OCI-LY1 (cell line): Measurements from ENCODE around the gene NT5C2.

ENCODE experiments used
- H2AFZ ChIP-seq: fragments of 200-600 bp; sonication (generic), shearing (Covaris generic); 2 replicates; pipeline ENCODE4 v1.6.0; 2014; ENCODE audit warnings: antibody characterized with exemption, mild to moderate bottlenecking, low read length
- H3F3A ChIP-seq: fragments of 200-600 bp; sonication (generic), shearing (Covaris generic); 2 replicates; pipeline ENCODE4 v1.6.0; 2014; ENCODE audit warnings: mild to moderate bottlenecking, antibody characterized with exemption, low read length, moderate library complexity; ENCODE audit not compliant: insufficient read depth
- H3K27ac ChIP-seq: fragments of 200-600 bp; sonication (generic); 2 replicates; pipeline ENCODE4 v1.5.1; 2014; ENCODE audit warnings: low read length, mixed run types, mild to moderate bottlenecking, low read depth; ENCODE audit not compliant: poor library complexity, severe bottlenecking
- H3K27me3 ChIP-seq: fragments of 200-600 bp; sonication (generic); 2 replicates; pipeline ENCODE4 v1.6.0; 2014; ENCODE audit warnings: antibody characterized with exemption, mild to moderate bottlenecking, low read length, moderate library complexity; ENCODE audit not compliant: insufficient read depth
- H3K36me3 ChIP-seq: fragments of 200-600 bp; sonication (generic); 2 replicates; pipeline ENCODE4 v1.6.1; 2014; ENCODE audit warnings: mild to moderate bottlenecking, antibody characterized with exemption, low read length, moderate library complexity, mixed read lengths; ENCODE audit not compliant: insufficient read depth
- H3K4me1 ChIP-seq: fragments of 200-600 bp; sonication (generic); 2 replicates; pipeline ENCODE4 v1.5.1; 2014; ENCODE audit warnings: mild to moderate bottlenecking, low read length, moderate library complexity; ENCODE audit not compliant: insufficient read depth, severe bottlenecking
- H3K4me2 ChIP-seq: fragments of 200-600 bp; sonication (generic), shearing (Covaris generic); 2 replicates; pipeline ENCODE4 v1.6.1; 2014; ENCODE audit warnings: low read length
- H3K4me3 ChIP-seq: fragments of 200-600 bp; sonication (generic); 2 replicates; pipeline ENCODE4 v1.5.1; 2014; ENCODE audit warnings: low read length, low read depth, mild to moderate bottlenecking, mixed read lengths; ENCODE audit not compliant: poor library complexity, severe bottlenecking
- H3K79me2 ChIP-seq: fragments of 200-600 bp; shearing (Covaris generic); 2 replicates; pipeline ENCODE4 v1.6.1; 2016; ENCODE audit warnings: mixed run types, low read length, mixed read lengths; ENCODE audit not compliant: insufficient read depth
- H3K9ac ChIP-seq: fragments of 200-600 bp; sonication (generic), shearing (Covaris generic); 2 replicates; pipeline ENCODE4 v1.6.1; 2014; ENCODE audit warnings: mild to moderate bottlenecking, low read length, mixed read lengths
- H3K9me2 ChIP-seq: fragments of 200-600 bp; sonication (generic), shearing (Covaris generic); 2 replicates; pipeline ENCODE4 v1.6.1; 2014; ENCODE audit warnings: low read depth, mild to moderate bottlenecking, low read length, mixed read lengths
- H3K9me3 ChIP-seq: fragments of 200-600 bp; shearing (Covaris generic); 2 replicates; pipeline ENCODE4 v1.6.1; 2014; ENCODE audit warnings: low read length, mixed read lengths
- H4K20me1 ChIP-seq: fragments of 200-600 bp; sonication (generic), shearing (Covaris generic); 2 replicates; pipeline ENCODE4 v1.6.0; 2016; ENCODE audit warnings: mild to moderate bottlenecking, low read length; ENCODE audit not compliant: insufficient read depth
- CTCF ChIP-seq: fragments of 200-600 bp; sonication (generic), shearing (Covaris generic); IDR thresholded peaks from 2 replicates; pipeline ENCODE4 v1.5.1; 2017; ENCODE audit warnings: mild to moderate bottlenecking, antibody characterized with exemption, low read length, moderate library complexity, mixed read lengths
- EZH2 ChIP-seq: fragments of 200-600 bp; sonication (generic), shearing (Covaris generic); IDR thresholded peaks from 2 replicates; pipeline ENCODE4 v1.8.0; 2017; ENCODE audit warnings: borderline replicate concordance, mixed run types, mild to moderate bottlenecking, antibody characterized with exemption, low read length, moderate library complexity, mixed read lengths

NT5C2 gene

DNA sequence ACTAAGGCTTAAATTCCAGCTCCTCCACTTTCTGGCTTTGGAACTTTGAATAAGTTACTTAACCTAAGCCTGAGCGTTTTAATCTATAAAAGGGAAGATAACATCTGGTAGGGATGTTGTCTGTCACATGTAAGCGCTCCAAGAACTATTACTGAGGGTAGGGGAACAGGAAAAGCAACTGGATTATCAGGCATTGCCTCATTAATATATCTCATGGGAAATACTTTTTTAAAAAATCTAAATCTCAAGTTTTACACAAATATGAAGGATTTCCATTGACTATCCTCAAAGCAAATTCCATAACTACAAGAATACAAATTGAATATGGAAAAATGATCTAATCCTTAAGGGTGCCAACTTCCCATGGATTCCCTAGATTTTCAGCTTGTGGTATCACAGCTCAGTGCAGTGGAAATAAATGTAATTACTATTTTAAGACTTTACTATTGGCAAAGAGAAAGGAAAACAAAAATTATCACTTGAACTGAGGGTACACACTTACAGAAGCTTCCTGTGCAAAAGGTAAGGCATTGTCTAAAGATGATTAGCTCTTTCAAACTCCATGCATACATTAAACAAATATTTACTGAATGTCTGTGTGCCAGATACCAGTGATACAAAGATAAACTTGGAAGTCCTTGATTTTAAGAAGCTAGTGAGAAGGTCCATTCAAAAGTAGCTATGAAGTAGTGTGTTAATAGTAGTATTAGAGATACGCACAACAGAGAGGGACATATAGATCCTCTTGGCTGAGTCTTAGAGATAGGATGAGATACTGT, 38.4 kb downstream of the NT5C2 start:
- no peaks in the 10 kb centered on the region for H3K9me3 ChIP-seq
- no peak for TF ChIP-seq EZH2
- TF ChIP-seq CTCF = no peak
- no peaks in the 10 kb centered on the region for H4K20me1 ChIP-seq
- no peak overlapping the region for H3K4me2 ChIP-seq
- no peak overlapping the region for H2AFZ ChIP-seq
- peaks cover 66% of the 10 kb centered on the region for H3K36me3 ChIP-seq
- H3K27ac ChIP-seq = peak overlapping the region; percentile 23
- H3F3A ChIP-seq = no peaks in the 10 kb centered on the region
- H3K79me2 ChIP-seq = 0 out of 2 replicates have a peak, but pooled peaks cover 4% of the 10 kb centered on the region
- H3K4me3 ChIP-seq = no peak overlapping the region
- no peak overlapping the region for H3K9ac ChIP-seq
- H3K27me3 ChIP-seq = no peaks in the 10 kb centered on the region
- peaks cover 13% of the 10 kb centered on the region for H3K4me1 ChIP-seq
- H3K9me2 ChIP-seq = no peaks in the 10 kb centered on the region

DNA sequence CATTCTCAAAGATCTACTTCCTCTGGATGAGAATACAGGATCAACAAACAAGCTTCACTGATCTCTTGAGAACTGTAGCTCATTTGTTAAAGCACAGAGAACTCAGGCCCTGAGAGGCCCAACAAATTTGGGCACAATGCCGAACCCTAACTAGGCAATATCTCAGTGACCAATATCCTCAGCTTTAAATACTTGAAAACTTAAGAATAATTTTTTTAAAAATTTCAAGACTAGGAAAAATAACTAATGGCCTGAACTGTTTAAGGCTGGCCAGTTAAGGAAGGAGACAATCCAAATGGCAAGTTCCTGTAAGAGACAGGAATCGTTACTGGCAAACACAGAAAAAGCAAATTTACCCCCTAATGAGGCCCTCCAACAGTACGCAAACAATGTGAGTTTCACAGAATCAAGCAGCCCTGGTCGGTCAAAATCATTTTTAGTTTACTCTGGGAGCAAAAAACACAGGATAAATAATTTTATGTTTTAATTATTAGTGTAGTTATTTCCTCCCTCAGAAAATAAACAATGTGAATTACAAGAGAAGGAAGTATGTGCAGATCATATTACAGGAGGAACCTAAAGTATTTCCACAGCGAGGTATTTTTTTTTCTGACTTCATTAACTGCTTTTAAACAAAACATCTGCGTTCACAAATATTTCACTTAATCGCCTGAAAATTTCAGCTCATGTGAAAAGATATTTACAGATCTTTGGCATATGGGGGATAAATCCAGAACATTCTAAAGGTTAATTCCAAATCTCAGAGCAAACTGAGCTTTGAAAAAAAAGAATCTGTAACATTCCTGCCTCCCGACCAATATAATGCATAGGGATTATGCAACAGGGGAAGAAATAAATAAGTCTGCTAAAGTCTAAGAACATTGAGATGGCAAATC, 39.5 kb downstream of the NT5C2 start:
- Histone ChIP-seq H4K20me1 (no peaks in the 10 kb centered on the region), H3K27ac (no peak overlapping the region), H3K9ac (no peak overlapping the region), H3K36me3 (peaks cover 55% of the 10 kb centered on the region), H3K79me2 (0 out of 2 replicates have a peak, but pooled peaks cover 4% of the 10 kb centered on the region), H3F3A (no peaks in the 10 kb centered on the region), H3K9me3 (no peaks in the 10 kb centered on the region), H3K27me3 (no peaks in the 10 kb centered on the region), H3K4me3 (no peak overlapping the region), H3K4me2 (no peak overlapping the region), H2AFZ (no peak overlapping the region), H3K4me1 (peaks cover 13% of the 10 kb centered on the region), H3K9me2 (no peaks in the 10 kb centered on the region)
- TF ChIP-seq EZH2 = no peak
- TF ChIP-seq CTCF = no peak

DNA sequence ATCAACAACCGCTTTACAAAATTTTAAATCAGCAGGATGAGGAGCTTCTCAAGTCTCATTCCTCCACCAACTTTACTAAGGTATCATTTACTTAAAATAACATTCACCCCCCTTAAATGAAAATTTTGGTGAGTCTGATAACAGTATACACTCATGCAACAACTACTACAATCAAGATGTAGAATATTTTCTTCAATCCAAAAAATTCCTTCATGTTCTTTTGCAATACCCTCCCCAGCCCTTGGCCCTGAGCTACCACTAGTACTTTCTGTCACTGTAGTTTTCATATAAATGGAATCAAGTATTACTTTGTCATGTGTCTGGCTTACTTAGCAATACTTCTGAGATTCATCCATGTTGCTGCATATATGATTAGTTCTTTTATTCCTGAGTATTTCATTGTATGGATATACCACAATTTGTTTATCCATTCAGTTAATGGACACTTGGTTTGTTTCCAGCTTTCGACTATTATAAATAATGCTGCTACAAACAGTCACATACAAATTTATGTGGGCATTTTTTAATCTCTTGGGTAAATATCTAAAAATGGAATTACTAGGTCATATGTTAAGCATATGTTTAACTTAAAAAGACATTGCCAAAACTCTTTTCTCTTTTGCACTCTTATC, 43.0 kb downstream of the NT5C2 start:
- H3K27me3 ChIP-seq = no peaks in the 10 kb centered on the region
- H3K4me2 ChIP-seq = no peak overlapping the region
- H3K27ac ChIP-seq = no peak overlapping the region
- no peaks in the 10 kb centered on the region for H3K79me2 ChIP-seq
- H3K9me2 ChIP-seq = no peaks in the 10 kb centered on the region
- H3K4me3 ChIP-seq = no peak overlapping the region
- H3K4me1 ChIP-seq = no peaks in the 10 kb centered on the region
- peaks cover 35% of the 10 kb centered on the region for H3K36me3 ChIP-seq
- no peak overlapping the region for H3K9ac ChIP-seq
- H4K20me1 ChIP-seq = no peaks in the 10 kb centered on the region
- H3K9me3 ChIP-seq = no peaks in the 10 kb centered on the region
- no peak overlapping the region for H2AFZ ChIP-seq
- H3F3A ChIP-seq = no peaks in the 10 kb centered on the region
- TF ChIP-seq EZH2 (no peak), CTCF (no peak)
